IMR-90 (cell line): ENCODE data around the gene CARM1. TPM values are rescaled to one million over a fixed set of nuclear protein-coding genes. Genes with fewer than 3 reads are reported as not detected.

Experiments
- ATAC-seq: fragments of 200-7000 bp; cut with Tn5 transposase; 2 replicates; pipeline ENCODE4 v1.9.1; 2020; ENCODE audit warnings: low read depth, mild to moderate bottlenecking, moderate library complexity
- BruUV-seq: library from RNA; stranded (reverse); fragments of 400-500 nt; replicated peaks from 2 replicates; lab custom pipeline; 2021; lab: Mats Ljungman, UMichigan
- CTCF ChIA-PET: fragments of 300-600 bp; formaldehyde crosslinking; extraction: SDS; loops from one replicate; lab custom pipeline; 2021; ENCODE audit warnings: antibody characterized with exemption; lab: Yijun Ruan, JAX
- POLR2A ChIA-PET: fragments of 300-600 bp; sonication (Branson Sonifier 250); formaldehyde crosslinking; loops from one replicate; lab custom pipeline; 2022; ENCODE audit warnings: antibody characterized with exemption; ENCODE audit not compliant: unreplicated experiment; lab: Charles Lee
- DNase-seq: peaks from one replicate; pipeline ENCODE4 v3.0.0; 2013
- H2AFZ ChIP-seq: replicated peaks from 2 replicates; pipeline ENCODE3; 2013; ENCODE audit warnings: low read length, mild to moderate bottlenecking; ENCODE audit not compliant: poor library complexity
- H2AK5ac ChIP-seq: 2 replicates; pipeline ENCODE4 v1.6.1; 2013; ENCODE audit warnings: low read depth, low read length, inconsistent platforms
- H2AK9ac ChIP-seq: replicated peaks from 2 replicates; pipeline ENCODE3; 2013; ENCODE audit warnings: mild to moderate bottlenecking, low read depth, low read length, moderate library complexity; ENCODE audit not compliant: poor library complexity
- H2BK120ac ChIP-seq: 2 replicates; pipeline ENCODE4 v1.6.1; 2013; ENCODE audit warnings: low read depth, low read length, inconsistent platforms
- H2BK15ac ChIP-seq: 3 replicates; pipeline ENCODE4 v1.6.1; 2013; ENCODE audit warnings: low read depth, low read length, inconsistent platforms
- H2BK20ac ChIP-seq: 2 replicates; pipeline ENCODE4 v1.6.1; 2013; ENCODE audit warnings: low read depth, mild to moderate bottlenecking, inconsistent platforms, low read length, moderate library complexity
- H2BK5ac ChIP-seq: 2 replicates; pipeline ENCODE4 v1.6.1; 2013; ENCODE audit warnings: mild to moderate bottlenecking, low read depth, low read length, inconsistent platforms; ENCODE audit not compliant: poor library complexity, severe bottlenecking
- H3K14ac ChIP-seq: replicated peaks from 2 replicates; pipeline ENCODE4 v1.6.1; 2013; ENCODE audit warnings: low read depth, low read length, inconsistent platforms
- H3K18ac ChIP-seq: 2 replicates; pipeline ENCODE4 v1.6.1; 2013; ENCODE audit warnings: low read depth, low read length, control low read depth
- H3K23ac ChIP-seq: 2 replicates; pipeline ENCODE4 v1.6.1; 2013; ENCODE audit warnings: low read depth, low read length, inconsistent platforms
- H3K27ac ChIP-seq: 2 replicates; pipeline ENCODE4 v1.5.1; 2013; ENCODE audit warnings: mild to moderate bottlenecking, control low read depth, low read length; ENCODE audit not compliant: insufficient read depth
- H3K27me3 ChIP-seq: 2 replicates; pipeline ENCODE4 v1.6.1; 2013; ENCODE audit warnings: low read length; ENCODE audit not compliant: control insufficient read depth, insufficient read depth
- H3K36me3 ChIP-seq: 2 replicates; pipeline ENCODE4 v1.6.1; 2013; ENCODE audit warnings: low read length, mixed read lengths; ENCODE audit not compliant: control insufficient read depth, insufficient read depth
- H3K4ac ChIP-seq: 2 replicates; pipeline ENCODE4 v1.6.1; 2013; ENCODE audit warnings: low read depth, low read length, inconsistent platforms
- H3K4me1 ChIP-seq: 2 replicates; pipeline ENCODE4 v1.6.1; 2013; ENCODE audit warnings: low read length, mixed read lengths; ENCODE audit not compliant: control insufficient read depth, insufficient read depth
- H3K4me2 ChIP-seq: 2 replicates; pipeline ENCODE4 v1.6.1; 2013; ENCODE audit warnings: low read depth, mild to moderate bottlenecking, control low read depth, low read length, moderate library complexity
- H3K4me3 ChIP-seq: 2 replicates; pipeline ENCODE4 v1.5.1; 2013; ENCODE audit warnings: low read depth, mild to moderate bottlenecking, control low read depth, low read length, moderate library complexity; ENCODE audit not compliant: insufficient read depth
- H3K56ac ChIP-seq: 2 replicates; pipeline ENCODE4 v1.6.1; 2013; ENCODE audit warnings: low read length, inconsistent platforms; ENCODE audit not compliant: insufficient read depth; ENCODE audit errors: extremely low read depth
- H3K79me1 ChIP-seq, 2 experiments: 2 replicates each; pipeline ENCODE4 v1.6.1; 2013; ENCODE audit warnings: low read length in 2 of 2, inconsistent platforms in 1 of 2, low read depth in 1 of 2
- H3K9ac ChIP-seq: 2 replicates; pipeline ENCODE4 v1.6.1; 2013; ENCODE audit warnings: low read depth, low read length, control low read depth
- H3K9me1 ChIP-seq: 2 replicates; pipeline ENCODE4 v1.6.1; 2013; ENCODE audit warnings: low read length, inconsistent platforms; ENCODE audit not compliant: insufficient read depth
- H3K9me3 ChIP-seq: 2 replicates; pipeline ENCODE4 v1.6.1; 2013; ENCODE audit warnings: low read length; ENCODE audit not compliant: control insufficient read depth, insufficient read depth
- H4K20me1 ChIP-seq: 2 replicates; pipeline ENCODE4 v1.6.1; 2013; ENCODE audit warnings: low read length, inconsistent platforms; ENCODE audit not compliant: insufficient read depth
- H4K5ac ChIP-seq: 2 replicates; pipeline ENCODE4 v1.6.1; 2013; ENCODE audit warnings: mild to moderate bottlenecking, low read depth, low read length, control low read depth
- H4K8ac ChIP-seq, 2 experiments: 2 replicates each; pipeline ENCODE4 v1.6.1; 2013; ENCODE audit warnings: low read depth in 2 of 2, low read length in 2 of 2, control low read depth in 1 of 2, inconsistent platforms in 1 of 2
- H4K91ac ChIP-seq: 2 replicates; pipeline ENCODE4 v1.6.1; 2013; ENCODE audit warnings: low read depth, low read length, inconsistent platforms; ENCODE audit not compliant: insufficient read depth
- MAFK ChIP-seq: IDR thresholded peaks from 2 replicates; pipeline ENCODE4 v1.6.1; 2012; ENCODE audit warnings: low read depth, low read length, improper control_type of control experiment
- MXI1 ChIP-seq: IDR thresholded peaks from 2 replicates; pipeline ENCODE4 v1.6.1; 2012; ENCODE audit warnings: low read depth, mild to moderate bottlenecking, low read length, moderate library complexity, borderline replicate concordance
- RAD21 ChIP-seq: IDR thresholded peaks from 2 replicates; pipeline ENCODE4 v1.6.1; 2012; ENCODE audit warnings: low read length, improper control_type of control experiment
- RFX5 ChIP-seq: IDR thresholded peaks from 2 replicates; pipeline ENCODE4 v1.8.0; 2012; ENCODE audit warnings: low read depth, mild to moderate bottlenecking, low read length, moderate library complexity
- WGBS, 2 experiments: methylation state at CpG; one replicate each; pipeline versions ENCODE4 v1.1.5 to v1.1.7; 2013; ENCODE audit warnings: missing lambda C conversion rate in 2 of 2; ENCODE audit not compliant: insufficient read length in 1 of 2; ENCODE audit errors: extremely low coverage in 2 of 2; 5-methylcytosine and 5-hydroxymethylcytosine counted together
- dilution Hi-C: fragments of 300-500 bp; cut with HindIII; formaldehyde crosslinking; loops from one replicate; pipeline ENCODE4 v1.14.3; 2018; ENCODE audit warnings: low sequenced_read_pairs; ENCODE audit not compliant: unreplicated experiment
- in situ Hi-C: fragments of 300-500 bp; cut with MboI; formaldehyde crosslinking; loops from 3 replicates; pipeline ENCODE4 v1.14.3; 2019; ENCODE audit warnings: low sequenced_read_pairs, inconsistent platforms, mixed read lengths
- intact Hi-C: fragments of 100-400 bp; cut with micrococcal nuclease; formaldehyde crosslinking; loops from 2 replicates; pipeline ENCODE4 v1.10.0; 2022
- polyA plus RNA-seq, 3 experiments: library from polyadenylated mRNA; depleted of rRNA; stranded (reverse); fragments of >200 nt; gene quantifications; 2 replicates each; pipeline ENCODE4 v1.2.3, GENCODE V29; 2012; ENCODE audit warnings: low replicate concordance in 1 of 3
- total RNA-seq: library from RNA; depleted of rRNA; stranded (reverse); fragments of >200 nt; gene quantifications from 2 replicates; pipeline ENCODE4 v1.2.3, GENCODE V29; 2012

Gene CARM1
- total and polyA plus RNA-seq, 2 of the 4 experiments (the other 2 are of a cell fraction) = 20.3 to 67.1 TPM

GRCh38 chr19:10848230-10848856, 23.0 kb upstream of the CARM1 start, which contains the start of gene C19orf38:
Gene C19orf38 (plus strand): TSS chr19:10848415. CDS start chr19:10848509, 94 bp downstream.
- CTCF ChIA-PET = no interaction called here
- Histone ChIP-seq H3K4ac (no peak within 1 kb of the TSS), H2BK20ac (no peak within 1 kb of the TSS), H3K4me2 (peak within 1 kb of the TSS; percentile 18; the same call in 1 of the 2 replicates), H2AFZ (peak within 1 kb of the TSS; percentile 40), H3K9me3 (peaks cover 3% of the 10 kb centered on the region), H3K56ac (no peak within 1 kb of the TSS), H3K27ac (no peak within 1 kb of the TSS), H2BK15ac (no peak within 1 kb of the TSS), H3K9ac (no peak within 1 kb of the TSS; the same call in 1 of the 2 replicates), H3K4me3 (no peak within 1 kb of the TSS), H2AK5ac (peak within 1 kb of the TSS; percentile 39; the same call in 1 of the 2 replicates), H4K5ac (no peak within 1 kb of the TSS; the same call in 1 of the 2 replicates), H3K9me1 (no peaks in the 10 kb centered on the region), H2BK5ac (no peak within 1 kb of the TSS), H3K4me1 (peaks cover 3% of the 10 kb centered on the region; the same call in 1 of the 2 replicates), H3K14ac (no peak within 1 kb of the TSS), H2AK9ac (no peak within 1 kb of the TSS), H3K23ac (no peak within 1 kb of the TSS), H4K91ac (no peak within 1 kb of the TSS), H4K20me1 (no peaks in the 10 kb centered on the region), H4K8ac (no peak within 1 kb of the TSS), H3K36me3 (no peaks in the 10 kb centered on the region), H3K27me3 (peaks cover 5% of the 10 kb centered on the region; the same call in 1 of the 2 replicates), H3K18ac (no peak within 1 kb of the TSS; the same call in 1 of the 2 replicates), H2BK120ac (no peak within 1 kb of the TSS), H3K79me1 (no peaks in the 10 kb centered on the region)
- TF ChIP-seq RAD21 = no peak
- no peak for TF ChIP-seq MXI1
- TF ChIP-seq RFX5 = no peak
- TF ChIP-seq MAFK = no peak
- no peak for DNase-seq
- BruUV-seq = no TSS peak
- in situ Hi-C loops = no loop called here
- 5% methylated on average over 5 of the region's 14 CpGs; no CpG with 5 or more reads in 1 of the 2 experiments for WGBS, 2 experiments
- POLR2A ChIA-PET = no interaction called here
- no peak for ATAC-seq
- intact Hi-C loops = no loop called here
- dilution Hi-C loops = no loop called here
